ENCODE measurements around the gene ORC4.

ORC4 gene

DNA sequence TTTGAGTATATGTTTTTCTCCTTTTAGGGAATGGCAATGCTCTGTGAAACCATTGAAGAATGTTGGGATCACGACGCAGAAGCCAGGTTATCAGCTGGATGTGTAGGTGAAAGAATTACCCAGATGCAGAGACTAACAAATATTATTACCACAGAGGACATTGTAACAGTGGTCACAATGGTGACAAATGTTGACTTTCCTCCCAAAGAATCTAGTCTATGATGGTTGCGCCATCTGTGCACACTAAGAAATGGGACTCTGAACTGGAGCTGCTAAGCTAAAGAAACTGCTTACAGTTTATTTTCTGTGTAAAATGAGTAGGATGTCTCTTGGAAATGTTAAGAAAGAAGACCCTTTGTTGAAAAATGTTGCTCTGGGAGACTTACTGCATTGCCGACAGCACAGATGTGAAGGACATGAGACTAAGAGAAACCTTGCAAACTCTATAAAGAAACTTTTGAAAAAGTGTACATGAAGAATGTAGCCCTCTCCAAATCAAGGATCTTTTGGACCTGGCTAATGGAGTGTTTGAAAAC is 93.4 kb downstream of the ORC4 start:
- DNase-seq (ENCODE audit: low spot score) = no peak

DNA sequence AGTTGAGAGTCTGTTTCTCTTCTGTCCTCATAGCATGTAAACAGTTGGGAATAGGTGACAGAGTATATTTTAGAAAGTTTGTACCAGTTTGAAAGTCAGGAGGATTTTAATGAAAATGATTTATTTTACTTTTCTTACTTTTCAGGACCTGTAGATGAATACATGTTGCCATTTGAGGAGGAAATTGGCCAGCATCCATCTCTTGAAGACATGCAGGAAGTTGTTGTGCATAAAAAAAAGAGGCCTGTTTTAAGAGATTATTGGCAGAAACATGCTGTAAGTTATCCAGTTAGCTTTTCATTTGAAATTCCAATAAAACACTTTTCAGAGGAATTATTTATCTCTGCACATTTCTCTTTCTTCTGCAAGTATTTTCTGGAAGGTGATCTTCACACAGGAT is 94.7 kb downstream of the ORC4 start:
- no peak for DNase-seq (ENCODE audit: low spot score)

DNA sequence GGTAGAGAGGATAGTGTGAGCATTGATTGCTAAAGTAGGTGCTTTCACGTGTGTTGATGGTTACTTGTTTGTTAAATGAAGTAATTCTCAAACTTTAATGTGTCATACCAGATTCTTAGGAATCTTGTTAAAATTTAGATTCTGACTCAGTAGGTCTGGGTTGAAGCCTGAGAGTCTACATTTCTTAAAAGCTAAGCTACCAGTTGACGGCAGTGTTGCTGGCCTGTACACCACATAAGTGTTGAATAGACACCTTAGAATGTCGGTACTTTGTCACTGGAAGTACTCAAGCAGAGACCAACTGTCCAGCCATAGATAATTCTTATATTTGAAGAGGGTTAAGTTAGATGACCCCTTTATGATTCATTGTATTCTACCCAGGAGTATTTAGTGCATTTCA is 95.9 kb downstream of the ORC4 start:
- DNase-seq (ENCODE audit: low spot score) = no peak

DNA sequence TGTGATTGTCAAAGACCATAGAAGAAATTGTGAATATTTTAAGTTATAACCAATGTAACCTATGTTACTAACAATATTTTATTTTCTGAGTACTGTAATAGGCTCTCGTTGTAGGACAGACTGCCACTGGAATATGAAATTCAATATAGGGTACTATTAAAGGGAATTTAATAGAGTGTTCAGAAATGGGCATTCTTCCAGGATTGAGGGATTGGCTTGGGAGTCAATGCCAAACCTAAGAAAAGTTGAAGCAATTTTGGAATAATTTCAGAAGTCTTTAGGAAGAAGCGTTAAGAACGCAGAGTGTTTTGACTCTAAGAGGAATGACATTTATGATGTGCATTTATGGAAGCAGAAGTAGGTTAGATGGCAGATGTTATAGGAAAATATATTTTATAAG is 96.7 kb downstream of the ORC4 start:
- DNase-seq (ENCODE audit: low spot score) = no peak

DNA sequence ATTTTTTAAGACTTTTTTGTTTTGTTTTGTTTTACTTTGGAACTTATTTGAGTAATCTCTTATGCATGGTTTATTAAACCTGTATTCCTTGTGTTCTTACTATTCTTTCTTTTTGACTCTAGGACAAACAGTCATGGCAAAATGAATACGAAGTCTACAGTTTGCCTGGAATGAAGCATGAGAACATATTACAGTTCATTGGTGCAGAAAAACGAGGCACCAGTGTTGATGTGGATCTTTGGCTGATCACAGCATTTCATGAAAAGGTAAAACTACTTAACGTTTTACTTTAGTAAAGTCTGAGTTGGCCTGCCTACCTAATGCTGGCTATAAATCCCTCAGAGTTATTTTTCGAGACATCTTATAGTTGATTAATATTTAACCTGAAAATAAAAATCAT is 103.4 kb downstream of the ORC4 start:
- DNase-seq (ENCODE audit: low spot score) = no peak

DNA sequence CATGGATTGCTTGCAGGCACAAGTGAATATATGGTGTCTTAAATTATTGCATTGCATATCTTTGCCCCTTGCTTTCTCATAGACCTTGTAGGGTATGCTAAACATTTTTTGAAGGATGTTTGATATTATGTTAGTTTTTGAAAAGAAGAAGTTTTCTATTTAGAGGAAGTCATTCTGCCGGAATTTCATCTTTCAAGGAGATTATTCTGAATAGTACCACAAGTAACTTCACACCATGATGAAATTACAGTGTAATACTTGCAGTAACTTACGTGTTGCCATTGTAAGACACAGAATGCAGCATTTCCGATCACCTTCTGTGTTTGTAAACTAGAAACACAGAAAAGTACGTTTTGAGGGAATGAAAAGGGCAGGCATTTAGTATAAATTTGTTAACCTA is 103.8 kb downstream of the ORC4 start:
- no peak for DNase-seq (ENCODE audit: low spot score)

DNA sequence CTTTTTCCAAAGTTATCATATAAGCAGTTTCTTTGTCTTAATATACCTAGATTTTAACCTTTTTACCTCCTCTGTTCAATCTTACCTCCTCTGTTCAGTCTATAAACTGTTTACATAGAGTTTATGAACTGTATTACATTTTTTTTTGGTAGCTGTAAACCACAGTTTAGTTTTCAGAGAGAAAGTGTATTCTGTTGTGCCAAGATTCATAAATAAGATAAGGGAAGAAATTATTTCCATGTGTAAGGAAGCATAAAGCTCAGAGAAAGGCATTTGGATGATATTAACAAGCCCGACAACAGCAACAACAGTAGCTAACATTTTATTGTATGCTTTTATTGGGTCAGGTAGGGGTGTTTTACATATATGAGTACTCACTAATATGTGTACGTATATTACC is 104.5 kb downstream of the ORC4 start:
- DNase-seq (ENCODE audit: low spot score) = no peak

DNA sequence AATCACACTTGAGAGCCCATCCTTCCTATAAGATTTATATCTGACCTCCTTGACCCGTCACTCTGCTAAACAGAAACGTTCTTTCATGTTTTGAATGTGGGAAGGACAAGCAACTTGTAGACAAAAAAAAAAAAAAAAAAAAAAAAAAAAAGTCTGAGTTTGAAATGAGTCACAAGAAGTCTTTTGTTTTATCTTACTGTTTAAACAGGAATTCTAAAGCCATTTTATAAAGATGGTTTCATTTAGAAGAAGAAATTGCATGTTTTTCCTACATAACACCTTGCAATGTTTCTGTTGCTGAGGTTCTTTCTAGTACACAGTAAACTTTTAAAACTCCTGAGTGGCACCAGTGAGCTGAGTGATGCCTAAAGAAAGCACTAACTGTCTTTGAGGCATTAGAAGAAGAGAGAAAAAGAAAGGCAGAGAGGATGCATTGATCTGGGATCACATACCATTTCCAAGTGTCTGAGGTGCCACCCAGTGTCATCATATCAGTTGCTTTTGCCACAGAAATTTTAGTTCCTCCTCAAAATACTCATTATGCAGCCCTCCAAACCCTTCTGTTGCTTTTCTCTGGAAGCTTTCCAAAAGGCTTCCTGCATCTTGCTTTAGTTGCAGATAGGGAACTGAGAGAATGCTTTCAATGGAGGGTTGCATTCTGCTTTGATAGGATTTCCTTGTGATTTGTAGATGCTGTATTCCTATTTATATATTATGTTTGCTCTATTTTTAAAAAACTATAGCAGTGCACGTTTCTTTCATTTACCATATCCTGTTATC is 106.6 kb downstream of the ORC4 start:
- DNase-seq (ENCODE audit: low spot score) = no peak

DNA sequence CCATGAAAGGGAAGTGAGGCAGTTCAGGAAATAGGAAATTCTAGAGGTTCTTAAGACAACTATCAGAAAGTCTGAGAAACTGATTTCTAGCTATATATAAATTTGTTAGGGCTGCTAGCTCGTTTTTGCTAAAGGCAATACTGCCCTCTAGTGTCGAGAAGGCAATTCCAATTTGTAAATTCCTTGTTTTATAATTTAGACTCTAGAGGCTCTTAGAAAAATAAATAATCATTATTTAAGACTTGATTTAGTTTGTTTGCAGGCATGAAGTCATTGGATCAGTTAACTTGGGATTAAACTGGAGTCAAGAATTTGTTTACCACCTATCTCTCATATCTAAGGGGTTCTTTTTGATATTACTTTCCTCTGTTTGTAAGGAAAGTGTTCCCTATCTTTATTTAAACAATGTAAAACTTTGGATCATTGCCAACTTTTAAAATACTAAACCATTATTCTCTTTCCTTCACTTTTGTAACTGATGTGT is 109.5 kb downstream of the ORC4 start:
- peak; percentile 72 for DNase-seq (ENCODE audit: low spot score)

DNA sequence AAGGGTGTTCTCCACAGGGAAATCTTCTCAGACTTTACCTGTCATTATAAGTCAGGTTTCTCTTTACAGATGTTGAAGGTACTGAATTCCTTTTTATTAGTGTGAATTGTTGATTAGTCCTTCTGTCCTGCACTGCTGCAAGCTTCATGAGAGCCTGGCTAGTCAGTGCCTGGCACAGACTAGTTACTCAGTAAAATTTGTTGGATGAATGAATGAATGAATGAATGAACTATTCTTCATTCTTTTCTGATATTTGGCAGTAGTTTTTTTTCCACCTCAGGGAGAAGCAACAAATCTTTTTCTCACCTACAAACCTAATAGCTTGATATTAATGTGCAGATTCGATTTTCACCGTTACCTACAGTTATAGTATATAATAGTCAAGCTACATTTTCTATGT is 111.4 kb downstream of the ORC4 start:
- no peak for DNase-seq (ENCODE audit: low spot score)

DNA sequence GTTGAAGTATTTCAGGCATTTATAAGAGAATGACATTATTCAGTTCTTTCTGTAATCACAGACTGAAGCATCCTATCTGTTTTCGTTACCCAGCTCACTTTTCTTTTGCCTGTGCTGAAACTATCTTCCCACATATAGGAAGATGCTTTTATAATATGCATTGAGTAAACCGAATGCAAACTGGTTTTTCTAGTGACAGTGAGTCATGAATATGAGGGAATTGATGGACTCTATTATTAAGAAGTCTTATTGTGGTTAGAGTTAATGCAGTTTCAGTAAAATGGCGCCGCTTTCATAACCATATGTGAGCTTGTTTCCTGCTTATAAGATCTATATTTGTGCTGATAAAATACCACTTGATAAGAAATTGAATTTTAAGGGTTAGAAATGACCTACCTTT is 116.5 kb downstream of the ORC4 start:
- no peak for DNase-seq (ENCODE audit: low spot score)

DNA sequence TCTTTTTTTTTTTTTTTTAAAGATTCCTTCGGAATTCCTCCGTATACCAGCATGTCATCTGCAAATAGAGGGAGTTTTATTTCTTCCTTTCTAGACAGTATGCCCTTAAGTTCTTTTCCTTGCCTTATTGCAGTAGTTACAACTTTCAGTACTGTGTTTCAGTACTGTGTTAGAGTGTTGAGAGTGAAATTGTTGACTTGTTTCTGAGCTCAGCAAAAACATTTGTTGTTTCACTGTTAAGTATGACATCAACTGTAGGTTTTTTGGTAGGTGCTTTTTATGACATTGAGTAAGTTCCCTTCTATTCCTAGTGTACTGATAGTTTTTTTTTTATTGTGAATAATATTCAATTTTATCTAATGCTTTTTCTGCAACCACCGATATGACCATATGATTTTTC is 131.9 kb downstream of the ORC4 start:
- DNase-seq (ENCODE audit: low spot score) = no peak

DNA sequence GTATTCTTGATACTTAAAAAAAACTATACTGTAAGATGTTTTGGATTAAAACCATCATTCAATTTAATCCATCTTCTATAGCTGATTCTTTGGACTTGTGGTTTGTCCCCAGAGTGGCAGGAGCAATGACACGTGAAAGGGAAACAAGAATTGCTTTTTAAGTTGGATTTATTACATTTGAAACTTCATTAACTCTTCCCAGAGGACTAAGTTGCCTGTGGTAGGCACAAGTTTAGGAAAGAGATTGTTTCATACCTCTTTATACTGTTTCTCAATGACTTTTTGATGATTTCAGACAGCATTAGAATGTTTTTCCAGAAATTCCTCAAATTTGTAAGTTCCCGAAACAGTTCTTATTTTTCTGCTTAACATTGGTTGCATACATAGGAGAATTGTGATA is 134.4 kb downstream of the ORC4 start:
- DNase-seq (ENCODE audit: low spot score) = no peak

DNA sequence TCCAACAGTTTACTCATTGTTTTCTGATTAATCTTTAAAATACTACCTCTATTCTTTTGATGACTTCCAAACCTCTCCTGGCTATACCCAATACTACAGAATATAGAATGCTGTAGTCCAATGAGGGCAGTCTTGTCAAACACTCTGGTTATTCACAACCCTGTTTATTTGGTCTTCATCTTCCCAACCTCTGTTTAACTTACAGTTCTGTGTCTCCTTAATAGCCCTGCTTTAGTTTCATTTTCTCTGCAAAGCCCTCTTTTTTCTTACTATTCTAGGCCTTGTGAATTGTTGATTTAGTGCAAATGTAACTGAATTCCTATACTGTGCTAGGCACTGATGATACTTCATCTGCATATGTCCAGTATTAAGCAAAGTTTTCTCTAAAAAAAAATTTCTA is 135.7 kb downstream of the ORC4 start:
- DNase-seq (ENCODE audit: low spot score) = no peak

DNA sequence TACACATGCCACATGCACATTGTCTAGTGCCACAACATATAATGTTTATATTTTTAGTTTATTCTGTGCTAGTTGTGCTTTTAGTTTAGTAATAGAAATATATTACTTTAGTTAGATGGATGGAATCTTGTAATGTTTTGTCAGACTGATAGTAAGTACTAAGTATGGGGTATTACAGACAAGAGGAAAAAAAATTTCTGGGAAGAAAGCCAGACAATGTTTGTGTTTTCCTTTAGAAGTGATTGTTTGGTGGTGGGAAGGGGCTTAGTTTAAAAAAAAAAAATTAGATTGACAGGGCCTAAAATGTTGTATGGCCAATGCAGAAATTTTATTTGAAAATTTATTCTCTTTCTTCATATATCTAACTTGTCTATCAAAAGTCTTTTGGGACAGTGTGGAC is 137.9 kb downstream of the ORC4 start:
- no peak for DNase-seq (ENCODE audit: low spot score)
